ENCODE data around the gene SMYD3.
"Not testable (repeated sequence)": the region's sequence is repeated elsewhere in the genome, so short reads cannot be mapped to it uniquely, and the experiment has no call there.

Gene SMYD3

DNA sequence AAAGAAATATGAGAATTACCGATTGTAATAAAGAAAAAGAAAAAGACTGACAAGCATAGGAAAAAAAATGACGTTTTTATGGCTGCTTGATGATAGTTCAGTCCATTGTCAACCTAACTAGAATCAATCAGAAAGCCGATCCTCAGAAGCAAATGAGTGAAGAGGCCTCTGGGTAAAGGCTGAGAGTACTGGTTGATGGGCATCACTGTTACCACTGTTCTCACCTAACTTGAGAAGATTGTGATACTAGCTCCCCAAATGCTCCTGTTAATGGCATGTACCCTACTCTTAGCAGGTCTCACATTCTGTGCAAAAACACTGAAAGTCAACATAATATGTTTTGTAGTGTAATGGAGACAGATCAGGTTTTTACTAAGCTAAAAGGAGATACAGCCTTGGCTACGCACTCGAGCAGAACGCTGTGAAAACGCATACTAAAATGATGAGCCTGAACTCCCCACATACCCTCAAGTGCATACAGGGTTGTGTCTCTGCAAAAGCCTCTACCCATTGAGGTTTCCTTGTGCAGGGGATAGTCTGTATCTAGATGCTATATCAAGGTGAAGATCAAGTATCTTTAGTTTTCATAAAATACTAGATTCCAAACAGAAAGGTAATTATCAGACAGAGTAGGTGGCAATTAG lies 554.6 kb downstream of the SMYD3 start:
- Histone ChIP-seq H3K9me3 (ENCODE audit: insufficient read depth, low read depth, low read length) (no peaks in the 10 kb centered on the region), H4K20me1 (ENCODE audit: insufficient read depth, low read length, poor library complexity, severe bottlenecking) (no peaks in the 10 kb centered on the region), H3K4me3 (ENCODE audit: low read length, poor library complexity, severe bottlenecking) (no peak overlapping the region), H3K36me3 (ENCODE audit: insufficient read depth, low read length) (no peaks in the 10 kb centered on the region), H3F3A (ENCODE audit: low read depth) (0 out of 2 replicates have a peak, but pooled peaks cover 4% of the 10 kb centered on the region), H3K9me2 (replicated peaks; ENCODE audit: low read depth, low read length) (no peaks in the 10 kb centered on the region), H3K4me1 (ENCODE audit: insufficient read depth, low read length, poor library complexity, severe bottlenecking) (peaks cover 46% of the 10 kb centered on the region), H3K79me2 (ENCODE audit: insufficient read depth, low read length) (peaks cover 3% of the 10 kb centered on the region; the same call in 1 of the 2 replicates), H3K4me2 (ENCODE audit: low read depth, low read length, poor library complexity, severe bottlenecking) (peak overlapping the region; percentile 93), H3K27me3 (ENCODE audit: insufficient read depth, low read length, poor library complexity, severe bottlenecking) (no peaks in the 10 kb centered on the region), H3K9ac (ENCODE audit: low read depth, low read length, poor library complexity, severe bottlenecking) (peak overlapping the region; percentile 79), H2AFZ (ENCODE audit: low read length) (no peak overlapping the region)
- no peak for TF ChIP-seq EZH2phosphoT487 (IDR thresholded peaks at IDR 0.05; ENCODE audit: borderline replicate concordance)
- TF ChIP-seq, protein P1, sequence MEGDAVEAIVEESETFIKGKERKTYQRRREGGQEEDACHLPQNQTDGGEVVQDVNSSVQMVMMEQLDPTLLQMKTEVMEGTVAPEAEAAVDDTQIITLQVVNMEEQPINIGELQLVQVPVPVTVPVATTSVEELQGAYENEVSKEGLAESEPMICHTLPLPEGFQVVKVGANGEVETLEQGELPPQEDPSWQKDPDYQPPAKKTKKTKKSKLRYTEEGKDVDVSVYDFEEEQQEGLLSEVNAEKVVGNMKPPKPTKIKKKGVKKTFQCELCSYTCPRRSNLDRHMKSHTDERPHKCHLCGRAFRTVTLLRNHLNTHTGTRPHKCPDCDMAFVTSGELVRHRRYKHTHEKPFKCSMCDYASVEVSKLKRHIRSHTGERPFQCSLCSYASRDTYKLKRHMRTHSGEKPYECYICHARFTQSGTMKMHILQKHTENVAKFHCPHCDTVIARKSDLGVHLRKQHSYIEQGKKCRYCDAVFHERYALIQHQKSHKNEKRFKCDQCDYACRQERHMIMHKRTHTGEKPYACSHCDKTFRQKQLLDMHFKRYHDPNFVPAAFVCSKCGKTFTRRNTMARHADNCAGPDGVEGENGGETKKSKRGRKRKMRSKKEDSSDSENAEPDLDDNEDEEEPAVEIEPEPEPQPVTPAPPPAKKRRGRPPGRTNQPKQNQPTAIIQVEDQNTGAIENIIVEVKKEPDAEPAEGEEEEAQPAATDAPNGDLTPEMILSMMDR (conservative IDR thresholded peaks at IDR 0.05; ENCODE audit: low read length): no peak

DNA sequence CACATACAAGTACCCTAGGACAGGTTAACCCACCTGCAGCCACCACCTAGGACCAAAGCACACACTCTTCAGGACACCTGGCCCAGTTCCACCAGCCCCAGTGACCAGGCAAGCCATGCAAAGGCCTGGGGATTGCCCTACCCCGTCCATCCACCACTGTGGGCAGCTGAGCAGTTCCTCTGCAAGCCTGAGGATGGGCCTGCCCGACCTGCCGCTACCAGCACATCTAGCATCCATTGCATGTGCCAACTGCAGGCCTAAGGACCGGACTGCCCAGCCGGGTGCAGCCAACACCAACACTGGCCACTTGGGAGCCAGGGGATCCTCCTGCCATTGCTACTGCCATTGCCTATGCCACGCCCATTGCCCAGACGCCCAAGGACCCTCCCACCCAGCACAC lies 558.3 kb downstream of the SMYD3 start:
- Histone ChIP-seq H3K9ac (ENCODE audit: low read depth, low read length, poor library complexity, severe bottlenecking) (no peak overlapping the region), H3K36me3 (ENCODE audit: insufficient read depth, low read length) (no peaks in the 10 kb centered on the region), H3K27me3 (ENCODE audit: insufficient read depth, low read length, poor library complexity, severe bottlenecking) (no peaks in the 10 kb centered on the region), H3F3A (ENCODE audit: low read depth) (no peaks in the 10 kb centered on the region), H3K4me3 (ENCODE audit: low read length, poor library complexity, severe bottlenecking) (no peak overlapping the region), H4K20me1 (ENCODE audit: insufficient read depth, low read length, poor library complexity, severe bottlenecking) (no peaks in the 10 kb centered on the region), H3K9me2 (replicated peaks; ENCODE audit: low read depth, low read length) (no peaks in the 10 kb centered on the region), H2AFZ (ENCODE audit: low read length) (no peak overlapping the region), H3K4me2 (ENCODE audit: low read depth, low read length, poor library complexity, severe bottlenecking) (no peak overlapping the region), H3K79me2 (ENCODE audit: insufficient read depth, low read length) (peaks cover 3% of the 10 kb centered on the region; the same call in 1 of the 2 replicates), H3K9me3 (ENCODE audit: insufficient read depth, low read depth, low read length) (0 out of 2 replicates have a peak, but pooled peaks cover 3% of the 10 kb centered on the region), H3K4me1 (ENCODE audit: insufficient read depth, low read length, poor library complexity, severe bottlenecking) (peaks cover 11% of the 10 kb centered on the region)
- TF ChIP-seq, protein P1 (conservative IDR thresholded peaks at IDR 0.05; ENCODE audit: low read length): no peak
- no peak for TF ChIP-seq EZH2phosphoT487 (IDR thresholded peaks at IDR 0.05; ENCODE audit: borderline replicate concordance)

DNA sequence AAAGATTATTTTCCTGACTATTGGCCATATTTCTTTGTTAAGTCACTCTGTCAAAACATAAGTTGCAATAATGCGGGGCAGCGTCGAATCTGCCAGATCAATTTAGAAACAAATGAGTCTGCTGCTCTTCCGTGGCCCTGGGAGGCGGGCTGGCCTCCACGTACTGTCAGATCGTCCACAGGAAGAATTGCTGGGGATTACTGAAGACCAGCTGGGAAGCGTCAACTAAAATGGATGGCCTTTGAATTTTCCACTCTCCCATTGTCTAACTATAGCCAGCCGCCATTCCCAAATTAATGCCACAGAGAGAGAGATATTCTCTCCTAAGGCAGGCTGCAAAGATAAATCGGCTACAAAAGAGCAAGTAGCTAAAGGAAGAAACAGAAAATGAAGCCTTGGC lies 560.2 kb downstream of the SMYD3 start:
- no peaks in the 10 kb centered on the region for H4K20me1 ChIP-seq (ENCODE audit: insufficient read depth, low read length, poor library complexity, severe bottlenecking)
- H3K4me1 ChIP-seq (ENCODE audit: insufficient read depth, low read length, poor library complexity, severe bottlenecking): peaks cover 7% of the 10 kb centered on the region
- TF ChIP-seq, protein P1 (conservative IDR thresholded peaks at IDR 0.05; ENCODE audit: low read length): no peak
- no peak for TF ChIP-seq EZH2phosphoT487 (IDR thresholded peaks at IDR 0.05; ENCODE audit: borderline replicate concordance)
- no peaks in the 10 kb centered on the region for H3K36me3 ChIP-seq (ENCODE audit: insufficient read depth, low read length)
- no peaks in the 10 kb centered on the region for H3K27me3 ChIP-seq (ENCODE audit: insufficient read depth, low read length, poor library complexity, severe bottlenecking)
- no peaks in the 10 kb centered on the region for H3K9me2 ChIP-seq (replicated peaks; ENCODE audit: low read depth, low read length)
- H3K4me3 ChIP-seq (ENCODE audit: low read length, poor library complexity, severe bottlenecking): no peak overlapping the region
- no peak overlapping the region for H2AFZ ChIP-seq (ENCODE audit: low read length)
- H3K9me3 ChIP-seq (ENCODE audit: insufficient read depth, low read depth, low read length): 0 out of 2 replicates have a peak, but pooled peaks cover 3% of the 10 kb centered on the region
- no peaks in the 10 kb centered on the region for H3K79me2 ChIP-seq (ENCODE audit: insufficient read depth, low read length)
- H3K4me2 ChIP-seq (ENCODE audit: low read depth, low read length, poor library complexity, severe bottlenecking): no peak overlapping the region
- no peak overlapping the region for H3K9ac ChIP-seq (ENCODE audit: low read depth, low read length, poor library complexity, severe bottlenecking)
- H3F3A ChIP-seq (ENCODE audit: low read depth): no peaks in the 10 kb centered on the region

DNA sequence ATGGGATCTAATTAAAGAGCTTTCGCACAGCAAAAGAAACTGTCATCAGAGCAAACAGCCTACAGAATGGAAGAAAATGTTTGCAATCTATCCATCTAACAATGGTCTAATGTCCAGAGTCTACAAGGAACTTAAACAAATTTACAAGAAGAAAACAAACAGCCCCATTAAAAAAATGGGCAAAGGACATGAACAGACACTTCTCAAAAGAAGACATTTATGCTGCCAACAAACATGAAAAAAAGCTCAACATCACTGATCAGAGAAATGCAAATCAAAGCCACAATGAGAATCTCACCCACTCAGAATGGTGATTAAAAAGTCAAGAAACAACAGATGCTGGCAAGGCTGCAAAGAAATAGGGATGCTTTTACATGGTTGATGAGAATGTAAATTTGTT lies 561.9 kb downstream of the SMYD3 start:
- H3K9ac ChIP-seq (ENCODE audit: low read depth, low read length, poor library complexity, severe bottlenecking); H3F3A ChIP-seq (ENCODE audit: low read depth); H2AFZ ChIP-seq (ENCODE audit: low read length); H3K27me3 ChIP-seq (ENCODE audit: insufficient read depth, low read length, poor library complexity, severe bottlenecking); H3K79me2 ChIP-seq (ENCODE audit: insufficient read depth, low read length); H3K36me3 ChIP-seq (ENCODE audit: insufficient read depth, low read length); H3K4me1 ChIP-seq (ENCODE audit: insufficient read depth, low read length, poor library complexity, severe bottlenecking); H3K4me3 ChIP-seq (ENCODE audit: low read length, poor library complexity, severe bottlenecking); H4K20me1 ChIP-seq (ENCODE audit: insufficient read depth, low read length, poor library complexity, severe bottlenecking); H3K9me3 ChIP-seq (ENCODE audit: insufficient read depth, low read depth, low read length); H3K9me2 ChIP-seq (replicated peaks; ENCODE audit: low read depth, low read length); H3K4me2 ChIP-seq (ENCODE audit: low read depth, low read length, poor library complexity, severe bottlenecking): not testable (repeated sequence)

Measured in Loucy (cell line).